Fibroblast of upper back skin (primary cell): ENCODE measurements around the gene UFD1.
A peak's percentile ranks its signal among the peaks of the same experiment; 100 is the strongest.

ENCODE experiments used
- DNase-seq: peaks from one replicate; pipeline ENCODE4 v3.0.0-alpha.2; 2013

UFD1 gene

GRCh38 chr22:19466848-19467752 is 11.9 kb downstream of the UFD1 start:
- DNase-seq = no peak

- no peak for DNase-seq
Observed at GRCh38 chr22:19466126-19466716, 12.8 kb downstream of the UFD1 start.

DNA sequence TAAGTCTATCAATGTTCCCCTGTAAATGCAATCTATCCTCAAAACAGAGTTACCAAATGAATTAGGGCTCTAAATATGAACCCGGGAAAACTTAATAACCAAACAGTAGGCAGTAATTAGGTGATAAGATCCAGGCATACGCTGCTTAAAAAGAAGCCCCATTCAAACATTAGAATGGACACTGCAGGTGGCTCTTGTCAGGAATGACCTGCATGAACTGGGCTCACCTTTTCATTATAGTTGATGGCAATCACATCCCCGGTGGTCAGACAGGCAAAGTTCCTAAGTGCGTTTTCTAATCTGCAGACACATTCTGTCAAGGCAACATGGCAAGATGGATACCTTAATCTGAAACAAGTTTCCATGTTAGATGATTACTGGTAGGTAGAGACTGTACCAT is 14.0 kb downstream of the UFD1 start:
- DNase-seq = no peak

DNA sequence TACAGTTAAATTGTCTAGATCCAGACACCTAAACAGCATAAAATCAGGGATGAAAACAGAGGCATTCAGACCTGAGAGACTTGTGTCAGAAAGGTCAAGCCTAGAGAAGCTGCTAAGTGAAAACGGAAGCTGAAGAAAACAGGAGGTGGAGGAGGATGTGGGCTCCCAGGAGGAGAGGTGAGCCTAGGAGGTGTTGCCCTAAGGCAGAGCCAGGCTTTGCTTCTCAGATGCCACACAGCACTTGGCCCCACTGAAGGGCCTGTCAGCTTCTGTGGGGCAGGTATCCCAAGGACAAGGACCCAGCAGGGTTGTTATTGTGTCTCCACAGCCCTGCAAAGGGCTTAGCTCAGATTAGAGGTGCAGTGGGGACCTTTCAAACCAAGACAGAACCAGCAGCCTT is 14.4 kb downstream of the UFD1 start:
- DNase-seq = no peak

DNA sequence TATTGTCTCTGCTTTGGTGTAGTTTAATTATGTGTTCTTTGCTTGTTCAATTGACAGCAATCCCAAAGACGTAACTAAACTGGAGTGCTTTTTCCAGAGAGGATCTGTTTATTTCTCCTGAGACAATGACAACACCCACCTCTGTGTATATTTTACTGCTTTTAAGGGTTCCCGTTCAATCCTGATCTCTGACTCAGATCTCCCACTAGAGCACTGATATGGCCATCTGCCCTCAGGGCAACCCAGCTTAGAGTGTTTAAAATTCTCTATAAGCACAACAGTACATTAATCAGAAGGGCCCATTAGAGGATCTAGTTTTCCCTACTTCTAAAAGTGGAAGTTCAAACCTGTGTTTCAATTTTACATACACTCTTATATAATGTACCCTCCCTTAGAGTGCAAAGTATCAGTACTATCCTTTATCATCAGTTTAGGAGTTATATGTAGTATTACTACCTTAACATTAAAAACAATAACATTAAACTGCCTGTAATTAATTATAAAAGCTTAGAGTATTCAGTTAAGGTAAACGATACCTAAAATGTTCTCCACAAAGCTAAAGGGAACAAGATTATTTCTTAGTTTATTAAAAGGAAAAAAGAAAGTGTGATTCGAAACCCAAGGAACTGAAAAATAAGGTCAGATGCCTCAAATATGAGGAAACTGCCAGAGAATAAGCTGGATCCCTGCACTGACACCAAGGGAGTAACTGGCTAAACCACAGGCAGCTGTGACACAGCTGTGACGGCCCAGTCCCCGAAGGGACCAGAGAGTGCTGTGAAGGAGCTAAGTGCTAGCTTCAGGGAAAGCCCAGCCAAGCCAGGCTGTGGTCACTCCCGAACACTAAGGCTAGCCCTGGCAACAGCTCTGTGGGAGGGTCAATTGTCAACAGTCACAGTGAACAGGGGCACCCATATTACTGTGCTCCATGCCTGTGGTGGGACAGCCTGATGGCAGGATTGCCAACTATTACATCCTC is 15.2 kb downstream of the UFD1 start:
- DNase-seq = no peak

GRCh38 chr22:19463008-19463407 is 16.0 kb downstream of the UFD1 start:
- no peak for DNase-seq

- no peak for DNase-seq
Observed at GRCh38 chr22:19461506-19461905, 17.5 kb downstream of the UFD1 start.

- no peak for DNase-seq
Observed at GRCh38 chr22:19460036-19460435, 19.0 kb downstream of the UFD1 start.

- DNase-seq = no peak
Observed at GRCh38 chr22:19457828-19458428, 21.1 kb downstream of the UFD1 start.

GRCh38 chr22:19456541-19456940 is 22.5 kb downstream of the UFD1 start:
- DNase-seq = no peak

DNA sequence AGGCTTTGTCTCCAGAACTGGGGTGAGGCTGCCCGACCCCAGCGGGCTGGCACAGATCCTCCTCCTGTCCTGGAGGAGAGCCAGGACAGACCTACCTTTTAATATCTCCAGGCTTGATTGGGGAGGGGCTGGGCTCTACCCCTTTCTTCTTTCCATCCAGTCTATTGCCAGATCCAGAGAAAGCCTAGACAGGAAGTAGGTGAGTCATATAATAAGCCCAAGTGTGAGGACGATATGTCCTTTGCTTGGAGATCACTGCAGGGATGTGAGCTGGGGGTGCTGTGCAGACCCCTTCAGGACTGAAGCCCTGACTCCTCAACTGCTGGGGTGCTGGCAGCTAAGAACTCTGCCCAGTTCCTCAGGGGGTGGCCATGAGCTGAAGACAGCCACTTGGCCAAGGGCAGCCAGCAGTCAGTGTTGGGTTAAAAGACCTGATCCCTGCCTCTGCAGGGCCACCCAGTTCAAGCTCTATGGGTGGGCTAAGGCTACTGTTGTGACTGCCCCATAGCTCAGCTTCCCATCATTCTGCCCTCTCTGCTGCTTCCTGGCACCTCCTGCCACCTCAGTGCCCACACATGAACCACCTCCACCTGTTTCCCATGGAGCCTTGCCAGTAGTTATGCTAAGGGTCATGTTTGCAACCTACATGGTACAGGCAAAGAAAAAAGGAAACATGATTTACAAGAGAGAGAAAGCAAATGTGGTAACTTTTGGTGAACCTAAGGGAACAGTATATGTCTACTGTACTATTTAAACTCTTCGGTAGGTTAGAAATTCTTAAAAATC is 23.2 kb downstream of the UFD1 start:
- DNase-seq = no peak

GRCh38 chr22:19455033-19455432 is 24.0 kb downstream of the UFD1 start:
- no peak for DNase-seq

GRCh38 chr22:19454156-19454555 is 24.8 kb downstream of the UFD1 start:
- no peak for DNase-seq

DNA sequence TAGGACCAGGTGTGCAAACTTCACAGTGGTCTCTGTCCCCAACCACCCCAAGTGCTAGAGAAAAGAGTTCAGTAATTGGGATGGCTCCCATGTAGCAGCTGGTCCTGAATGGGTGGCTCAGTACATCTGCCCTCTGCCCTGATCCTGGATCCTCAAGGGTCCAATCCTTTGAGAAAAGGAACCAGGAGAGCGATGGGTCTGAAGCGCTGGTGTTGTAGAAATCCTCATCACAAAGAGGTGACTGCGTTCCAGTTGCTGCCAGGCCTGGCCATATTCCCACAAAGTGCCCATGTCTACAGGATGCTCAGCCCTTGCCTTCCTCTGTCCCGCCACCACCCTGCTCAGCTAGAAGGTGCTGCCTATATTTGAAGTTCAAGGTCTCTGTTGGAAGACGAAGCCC is 25.3 kb downstream of the UFD1 start:
- no peak for DNase-seq

GRCh38 chr22:19451570-19451969 is 27.4 kb downstream of the UFD1 start:
- DNase-seq = no peak

DNA sequence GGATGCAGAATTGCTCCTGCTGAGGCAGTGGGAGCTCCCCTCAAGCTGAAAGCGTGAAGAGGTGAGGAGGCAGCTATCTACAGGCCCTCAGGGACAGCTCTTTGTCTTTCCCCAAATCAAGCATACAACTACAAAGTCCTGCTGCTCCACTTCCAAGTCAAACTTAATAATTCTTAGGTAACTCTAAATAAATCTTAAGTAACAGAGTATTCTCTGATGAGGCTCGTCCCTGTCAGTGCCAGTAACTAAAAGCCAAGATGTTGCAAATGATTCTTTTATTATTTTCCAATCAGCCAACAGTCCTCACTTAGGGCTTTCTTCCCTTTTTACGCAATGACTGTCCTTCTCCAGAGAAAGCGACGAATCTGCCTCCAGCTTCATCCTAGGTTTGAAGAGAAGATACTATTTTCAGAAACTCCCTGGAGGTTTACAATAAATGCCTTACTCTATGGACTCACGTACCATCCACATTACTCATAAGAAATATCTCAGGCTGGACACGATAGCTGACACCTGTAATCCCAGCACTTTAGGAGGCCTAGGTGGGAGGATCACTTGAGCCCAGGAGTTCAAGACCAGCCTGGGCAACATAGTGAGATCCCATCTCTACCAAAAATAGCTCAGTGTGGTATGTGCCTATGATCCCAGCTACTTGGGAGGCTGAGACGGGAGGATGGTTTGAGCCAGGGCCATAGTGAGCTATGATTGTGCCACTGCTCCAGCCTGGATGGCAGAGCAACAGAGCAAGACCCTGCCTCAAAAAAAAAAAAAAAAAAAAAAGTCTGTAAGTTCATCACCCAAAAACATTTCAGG is 28.4 kb downstream of the UFD1 start:
- no peak for DNase-seq

GRCh38 chr22:19449422-19449767 is 29.6 kb downstream of the UFD1 start:
- DNase-seq = no peak

DNA sequence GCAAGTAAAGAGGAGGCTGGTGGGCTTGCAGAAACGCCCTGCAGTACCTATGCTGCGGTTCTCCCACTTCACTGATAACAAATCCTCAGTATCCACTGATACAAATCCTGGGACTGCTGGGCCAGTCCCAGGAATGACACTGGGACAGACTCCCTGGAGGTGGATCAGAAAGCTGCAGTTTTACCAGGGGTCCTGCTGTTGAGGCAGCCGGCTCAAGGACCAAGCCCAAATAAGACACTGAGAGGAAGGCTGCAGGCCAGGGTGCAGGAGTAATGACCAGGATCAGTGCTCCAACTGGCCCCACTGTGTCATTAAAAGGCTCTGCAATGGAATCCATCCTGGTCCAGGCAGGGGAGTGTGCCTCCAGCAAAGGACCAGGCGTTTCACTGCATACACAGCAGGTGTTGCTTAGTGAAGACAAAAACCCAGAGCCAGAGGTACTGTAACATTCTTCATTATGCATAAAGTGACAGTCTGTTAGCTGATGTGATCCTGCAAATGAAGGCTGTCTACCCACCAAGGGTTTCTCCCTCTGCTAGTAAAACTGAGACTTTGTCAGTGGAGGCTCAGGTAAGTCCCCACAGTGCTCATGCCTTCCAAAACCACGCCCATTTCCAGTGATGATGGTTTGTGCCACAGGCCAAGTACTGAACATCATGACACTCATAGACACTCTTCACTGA is 30.1 kb downstream of the UFD1 start:
- no peak for DNase-seq

DNA sequence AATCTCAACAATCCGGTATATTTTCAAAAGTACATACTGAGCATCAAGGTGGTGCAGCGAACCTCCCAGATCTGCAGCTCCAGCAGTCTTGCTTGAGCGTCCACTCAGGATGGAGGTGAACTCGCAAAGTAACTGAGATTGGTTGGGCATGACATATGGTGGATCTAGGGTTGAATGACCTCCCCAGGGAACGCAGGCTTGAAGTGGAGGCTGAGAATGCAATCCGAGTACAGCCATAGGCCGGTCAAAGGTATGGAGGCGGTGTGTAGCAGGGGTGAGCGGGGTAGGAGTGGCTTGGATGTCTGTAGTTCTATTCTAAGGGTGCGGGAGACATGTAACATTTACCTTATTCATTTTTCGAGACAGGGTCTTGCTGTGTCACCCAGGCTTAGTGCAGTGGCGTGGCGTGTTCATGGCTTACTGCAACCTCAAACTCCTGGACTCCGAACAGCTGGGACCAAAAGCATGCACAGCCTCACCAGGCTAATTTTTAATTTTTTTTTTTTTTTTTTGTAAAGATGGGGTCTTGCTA is 30.9 kb downstream of the UFD1 start:
- peak; percentile 65 for DNase-seq

- peak; percentile 92 for DNase-seq
Observed at GRCh38 chr22:19447330-19448075, 31.5 kb downstream of the UFD1 start, which contains the start of gene C22orf39. C22orf39 (minus strand) TSS chr22:19447711; CDS start chr22:19447688, 23 bp downstream.
